ENCODE results near the gene S100A5. TPM values are rescaled to one million over a fixed set of nuclear protein-coding genes. Genes with fewer than 3 reads are reported as not detected.

Gene S100A5
- total and polyA plus RNA-seq, 7 experiments from 2014 or later = 0.78 to 2.0 (median 1.2) TPM; not detected in 2

DNA sequence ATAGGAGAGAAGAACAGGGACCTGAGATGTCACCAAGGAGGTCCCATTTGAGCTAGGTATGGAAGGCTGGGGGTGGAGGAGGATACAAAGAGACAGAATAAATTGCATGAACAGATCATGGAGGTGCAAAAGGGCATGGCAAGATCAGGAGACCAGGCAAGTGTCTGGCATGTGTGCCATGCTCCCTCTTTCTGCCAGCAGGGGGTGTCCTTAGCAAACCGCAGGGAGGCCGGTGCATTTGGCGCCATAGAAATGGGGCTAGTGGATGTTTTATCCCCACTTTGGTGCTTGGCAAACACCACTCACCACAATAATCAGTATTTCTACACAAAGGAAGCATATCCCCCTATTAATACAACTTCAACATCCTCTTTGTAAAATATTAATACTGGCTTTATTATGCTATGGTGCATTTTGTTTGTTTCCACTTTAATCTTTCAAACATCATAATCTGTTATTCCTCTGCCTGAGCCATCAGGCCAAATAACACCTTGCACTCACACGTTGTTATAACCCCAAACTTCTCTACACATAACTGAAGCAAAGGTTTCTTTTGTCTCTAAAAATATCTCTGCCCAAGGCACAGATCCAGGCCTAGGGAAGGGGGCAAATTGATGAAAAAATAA, 30.9 kb downstream of the S100A5 start:
- peaks cover 0 to 1% (median 0%) of the 10 kb centered on the region in 11 donors for H3K9me3 Mint-ChIP-seq
- no peaks in the 10 kb centered on the region for H3K36me3 ChIP-seq (ENCODE audit: control insufficient read depth in 2 of 3, insufficient read depth in 3 of 3, low read length in 3 of 3)
- CTCF ChIA-PET = interaction anchor here (0.6 to 5.3 kb wide), 14 partner anchors 15 to 246 kb away, joined by 3 to 119 read pairs (median 4); partner anchors contain the start of genes CHTOP, S100A2, S100A5 and S100A6
- no peak overlapping the region for H3K4me3 ChIP-seq (ENCODE audit: low read length)
- peaks cover 3 to 4% of the 10 kb centered on the region in 2 donors for H3K4me1 ChIP-seq (ENCODE audit: control insufficient read depth in 2 of 2, insufficient read depth in 2 of 2, low read length in 2 of 2)
- DNase-seq (peak in 8 of 9 donors; percentile 7 to 62 (median 48)), ATAC-seq (peak; percentile 65)
- POLR2A ChIA-PET = interaction anchor here (0.6 to 1.5 kb wide), 5 partner anchors 23 to 58 kb away, joined by 3 to 7 read pairs (median 4); partner anchors contain the start of gene S100A4
- no peaks in the 10 kb centered on the region for H3K9me3 ChIP-seq (ENCODE audit: control insufficient read depth in 2 of 3, low read length in 3 of 3)
- intact Hi-C loops (cut with micrococcal nuclease) = loop anchor here (1.0 to 10.0 kb wide), 6 partner anchors 23 to 476 kb away; partner anchors contain the start of genes RAB13 (in 2 of the 2), CHTOP (in 1 of the 2), NPR1 (in 1 of the 2) and S100A3 (in 1 of the 2)
- peaks cover 0 to 19% (median 6%) of the 10 kb centered on the region in 7 donors for H3K4me1 Mint-ChIP-seq
- H3K27me3 Mint-ChIP-seq = no peaks in the 10 kb centered on the region
- H3K27ac Mint-ChIP-seq = no peak overlapping the region
- no peaks in the 10 kb centered on the region for H3K27me3 ChIP-seq (ENCODE audit: control insufficient read depth in 2 of 2, insufficient read depth in 2 of 2, low read length in 2 of 2)
- no peaks in the 10 kb centered on the region for H3K36me3 Mint-ChIP-seq
- no peak overlapping the region for H3K4me3 Mint-ChIP-seq
- H3K27ac ChIP-seq (ENCODE audit: low read depth, low read length) = no peak overlapping the region

DNA sequence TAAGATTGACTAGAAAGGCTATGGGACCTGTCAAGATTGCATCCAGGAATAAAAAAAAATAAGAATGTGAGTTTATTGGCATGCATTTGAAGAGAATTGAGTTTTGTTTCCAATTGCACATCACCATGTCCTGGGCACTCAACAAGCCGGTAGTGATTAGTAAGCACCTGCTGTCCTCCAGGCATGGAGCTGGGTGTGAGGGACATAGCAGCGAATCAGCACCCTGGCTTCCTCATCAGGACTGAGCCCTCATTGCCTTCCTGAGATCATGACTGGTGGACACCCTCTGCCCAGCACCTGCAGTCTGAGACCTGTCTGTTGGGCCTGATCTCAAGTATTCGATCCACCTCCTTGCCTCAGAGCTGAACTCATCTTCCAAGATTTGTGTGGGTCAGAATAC, 31.7 kb downstream of the S100A5 start:
- Mint-ChIP-seq H3K4me1 (peaks cover 0 to 19% (median 6%) of the 10 kb centered on the region in 7 donors), H3K27ac (no peak overlapping the region), H3K4me3 (no peak overlapping the region), H3K36me3 (no peaks in the 10 kb centered on the region), H3K27me3 (no peaks in the 10 kb centered on the region), H3K9me3 (peaks cover 0 to 1% (median 0%) of the 10 kb centered on the region in 11 donors)
- ChIA-PET CTCF (interaction anchor here (0.8 to 5.3 kb wide), 6 partner anchors 14 to 62 kb away, joined by 3 to 119 read pairs (median 4); no protein-coding TSS in a partner anchor), POLR2A (no interaction called here)
- Histone ChIP-seq H3K27me3 (ENCODE audit: control insufficient read depth in 2 of 2, insufficient read depth in 2 of 2, low read length in 2 of 2) (no peaks in the 10 kb centered on the region), H3K27ac (ENCODE audit: low read depth, low read length) (no peak overlapping the region), H3K9me3 (ENCODE audit: control insufficient read depth in 2 of 3, low read length in 3 of 3) (no peaks in the 10 kb centered on the region), H3K4me3 (ENCODE audit: low read length) (no peak overlapping the region), H3K36me3 (ENCODE audit: control insufficient read depth in 2 of 3, insufficient read depth in 3 of 3, low read length in 3 of 3) (no peaks in the 10 kb centered on the region), H3K4me1 (ENCODE audit: control insufficient read depth in 2 of 2, insufficient read depth in 2 of 2, low read length in 2 of 2) (peaks cover 3 to 4% of the 10 kb centered on the region in 2 donors)
- intact Hi-C loops (cut with micrococcal nuclease) = loop anchor here in 1 of 2 donors (1.0 kb wide), 1 partner anchor 477 kb away; the partner anchor contains the start of gene RAB13
- no peak for DNase-seq
- ATAC-seq = no peak

DNA sequence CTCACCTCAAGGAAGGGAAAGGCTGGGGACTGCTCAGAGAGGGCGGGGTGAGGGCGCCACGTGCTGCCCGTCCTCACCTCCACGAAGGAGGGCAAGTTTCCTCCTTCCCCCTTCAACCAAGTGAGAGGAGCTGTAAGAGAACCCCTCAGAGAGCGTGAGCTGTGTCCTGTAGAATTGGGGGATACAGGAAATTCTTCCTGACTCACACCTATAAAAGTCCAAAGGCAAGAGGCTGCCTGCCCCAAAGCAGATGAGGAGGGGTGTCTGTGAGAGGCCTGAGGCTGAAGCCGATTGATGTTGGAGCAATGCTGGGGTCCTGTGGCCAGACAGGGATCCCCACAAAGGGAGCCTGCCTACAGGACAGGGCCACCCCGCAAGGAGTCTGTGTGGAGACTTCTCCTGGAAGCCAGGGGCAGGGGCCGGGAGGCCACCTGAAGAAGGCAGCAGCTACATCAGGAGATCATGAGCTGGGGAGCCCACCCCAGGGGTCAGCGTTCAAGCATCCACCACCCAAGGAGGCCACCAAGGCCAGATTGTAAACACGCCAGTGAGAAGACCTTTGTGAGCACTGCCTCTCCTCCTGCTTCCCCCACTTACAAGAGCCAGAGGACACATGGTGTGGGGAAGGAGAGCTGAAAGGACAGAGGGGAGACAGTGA, 32.7 kb downstream of the S100A5 start:
- Histone ChIP-seq H3K27ac (ENCODE audit: low read depth, low read length) (no peak overlapping the region), H3K36me3 (ENCODE audit: control insufficient read depth in 2 of 3, insufficient read depth in 3 of 3, low read length in 3 of 3) (no peaks in the 10 kb centered on the region), H3K4me3 (ENCODE audit: low read length) (no peak overlapping the region), H3K27me3 (ENCODE audit: control insufficient read depth in 2 of 2, insufficient read depth in 2 of 2, low read length in 2 of 2) (no peaks in the 10 kb centered on the region), H3K4me1 (ENCODE audit: control insufficient read depth in 2 of 2, insufficient read depth in 2 of 2, low read length in 2 of 2) (peaks cover 3 to 4% of the 10 kb centered on the region in 2 donors), H3K9me3 (ENCODE audit: control insufficient read depth in 2 of 3, low read length in 3 of 3) (no peaks in the 10 kb centered on the region)
- Mint-ChIP-seq H3K27ac (peak overlapping the region in 1 of 9 donors; percentile 12), H3K27me3 (no peaks in the 10 kb centered on the region), H3K9me3 (peaks cover 0 to 1% (median 0%) of the 10 kb centered on the region in 11 donors), H3K4me3 (no peak overlapping the region), H3K4me1 (peaks cover 0 to 15% (median 5%) of the 10 kb centered on the region in 7 donors), H3K36me3 (no peaks in the 10 kb centered on the region)
- POLR2A ChIA-PET = no interaction called here
- ATAC-seq (no peak), DNase-seq (no peak)
- intact Hi-C loops (cut with micrococcal nuclease) = no loop called here
- CTCF ChIA-PET = interaction anchor here (1.0 to 5.3 kb wide), 5 partner anchors 18 to 108 kb away, joined by 4 to 119 read pairs (median 4); partner anchors contain the start of gene S100A14

DNA sequence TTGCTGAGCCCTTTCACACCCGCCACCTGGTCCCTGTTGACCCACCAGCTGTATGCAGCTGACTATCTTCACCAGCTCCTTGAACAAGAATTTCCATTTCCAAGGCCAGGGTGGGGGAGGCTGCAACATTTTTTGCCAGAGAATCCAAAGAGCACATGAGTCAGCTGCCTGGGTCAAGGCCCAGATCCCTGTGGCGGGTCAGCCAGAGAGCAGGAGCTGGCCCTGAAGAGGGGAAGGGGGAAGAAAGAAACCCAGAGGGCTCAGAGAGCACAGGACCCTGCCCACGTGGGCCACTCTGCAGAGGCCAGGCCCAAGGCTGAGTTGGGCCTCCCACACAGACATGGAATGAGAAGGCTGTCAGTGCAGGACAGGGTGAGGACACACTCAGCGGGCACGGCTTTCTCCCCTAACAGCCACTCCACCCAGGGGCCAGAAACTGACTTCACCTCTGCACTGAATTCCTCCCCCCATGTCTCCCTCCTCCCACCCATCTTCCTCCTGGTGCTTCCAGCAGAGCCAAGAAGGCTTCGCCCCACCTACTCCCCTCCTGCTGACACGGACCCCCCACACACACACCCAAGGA, 33.8 kb downstream of the S100A5 start:
- DNase-seq (no peak), ATAC-seq (no peak)
- Mint-ChIP-seq H3K4me3 (no peak overlapping the region), H3K36me3 (no peaks in the 10 kb centered on the region), H3K9me3 (peaks cover 0 to 1% (median 0%) of the 10 kb centered on the region in 11 donors), H3K27ac (no peak overlapping the region), H3K27me3 (peaks cover 0 to 3% (median 2%) of the 10 kb centered on the region in 5 donors), H3K4me1 (peaks cover 0 to 15% (median 5%) of the 10 kb centered on the region in 7 donors)
- no peaks in the 10 kb centered on the region for H3K27me3 ChIP-seq (ENCODE audit: control insufficient read depth in 2 of 2, insufficient read depth in 2 of 2, low read length in 2 of 2)
- POLR2A ChIA-PET = interaction anchor here (0.6 kb wide), 1 partner anchor 12 kb away, joined by 3 read pairs; no protein-coding TSS in a partner anchor
- no peaks in the 10 kb centered on the region for H3K9me3 ChIP-seq (ENCODE audit: control insufficient read depth in 2 of 3, low read length in 3 of 3)
- H3K4me3 ChIP-seq (ENCODE audit: low read length) = no peak overlapping the region
- intact Hi-C loops (cut with micrococcal nuclease) = no loop called here
- CTCF ChIA-PET = interaction anchor here (0.8 to 5.3 kb wide), 2 partner anchors 25 to 64 kb away, joined by 3 to 119 read pairs; no protein-coding TSS in a partner anchor
- no peaks in the 10 kb centered on the region for H3K36me3 ChIP-seq (ENCODE audit: control insufficient read depth in 2 of 3, insufficient read depth in 3 of 3, low read length in 3 of 3)
- peaks cover 3 to 4% of the 10 kb centered on the region in 2 donors for H3K4me1 ChIP-seq (ENCODE audit: control insufficient read depth in 2 of 2, insufficient read depth in 2 of 2, low read length in 2 of 2)
- H3K27ac ChIP-seq (ENCODE audit: low read depth, low read length) = no peak overlapping the region

DNA sequence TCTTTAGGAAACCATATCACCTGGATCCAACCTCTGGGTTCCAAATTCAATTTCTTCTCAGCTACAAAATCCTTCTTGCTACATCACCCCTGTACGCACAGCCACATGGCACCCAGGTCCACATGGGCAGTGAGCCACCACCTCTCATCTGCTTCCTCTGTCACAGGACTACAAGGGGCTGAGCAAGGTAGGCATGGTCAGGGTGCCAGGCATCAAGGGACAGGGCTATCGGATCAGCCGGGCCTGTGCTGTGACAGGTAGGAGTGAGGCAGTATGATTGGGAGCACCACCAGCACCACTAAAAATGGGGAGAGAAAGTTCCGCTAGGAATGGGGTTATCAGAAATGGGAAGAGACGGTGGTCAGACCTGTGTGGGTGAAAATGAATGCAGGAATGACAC, 34.3 kb downstream of the S100A5 start:
- CTCF ChIA-PET = interaction anchor here (0.8 kb wide), 1 partner anchor 26 kb away, joined by 3 read pairs; no protein-coding TSS in a partner anchor
- peaks cover 3 to 4% of the 10 kb centered on the region in 2 donors for H3K4me1 ChIP-seq (ENCODE audit: control insufficient read depth in 2 of 2, insufficient read depth in 2 of 2, low read length in 2 of 2)
- H3K4me3 ChIP-seq (ENCODE audit: low read length) = no peak overlapping the region
- H3K27me3 Mint-ChIP-seq = peaks cover 0 to 3% (median 3%) of the 10 kb centered on the region in 5 donors
- intact Hi-C loops (cut with micrococcal nuclease) = no loop called here
- H3K27ac Mint-ChIP-seq = no peak overlapping the region
- H3K9me3 Mint-ChIP-seq = peaks cover 0 to 1% (median 0%) of the 10 kb centered on the region in 11 donors
- ATAC-seq (no peak), DNase-seq (no peak)
- POLR2A ChIA-PET = no interaction called here
- no peaks in the 10 kb centered on the region for H3K27me3 ChIP-seq (ENCODE audit: control insufficient read depth in 2 of 2, insufficient read depth in 2 of 2, low read length in 2 of 2)
- no peaks in the 10 kb centered on the region for H3K36me3 Mint-ChIP-seq
- peaks cover 0 to 14% (median 5%) of the 10 kb centered on the region in 7 donors for H3K4me1 Mint-ChIP-seq
- H3K9me3 ChIP-seq (ENCODE audit: control insufficient read depth in 2 of 3, low read length in 3 of 3) = no peaks in the 10 kb centered on the region
- no peak overlapping the region for H3K4me3 Mint-ChIP-seq
- no peak overlapping the region for H3K27ac ChIP-seq (ENCODE audit: low read depth, low read length)
- H3K36me3 ChIP-seq (ENCODE audit: control insufficient read depth in 2 of 3, insufficient read depth in 3 of 3, low read length in 3 of 3) = no peaks in the 10 kb centered on the region

DNA sequence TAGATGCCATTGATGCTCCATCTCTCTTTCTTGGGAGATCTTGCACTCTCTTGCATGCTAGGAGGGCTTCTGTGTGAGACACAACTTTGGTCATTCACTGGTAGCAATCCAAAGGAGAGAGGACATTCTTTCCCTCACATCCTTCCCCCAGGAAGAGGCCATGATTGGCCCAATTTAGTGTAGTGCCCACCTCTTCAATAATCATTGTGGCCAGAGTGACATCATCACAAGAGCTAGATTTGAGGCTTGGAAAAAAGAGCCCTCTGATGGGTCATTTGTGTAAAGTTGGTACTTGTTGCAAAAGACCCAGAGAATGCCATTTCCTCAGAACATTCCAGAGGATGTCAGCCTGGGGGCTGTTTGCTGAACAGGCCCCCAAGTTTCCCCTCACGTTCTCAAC, 35.2 kb downstream of the S100A5 start:
- peaks cover 0 to 9% (median 3%) of the 10 kb centered on the region in 5 donors for H3K27me3 Mint-ChIP-seq

More for the DNA sequence above, 35.2 kb downstream of the S100A5 start:
- peaks cover 0 to 5% (median 0%) of the 10 kb centered on the region in 7 donors for H3K4me1 Mint-ChIP-seq
- ATAC-seq = no peak
- Histone ChIP-seq H3K9me3 (ENCODE audit: control insufficient read depth in 2 of 3, low read length in 3 of 3) (no peaks in the 10 kb centered on the region), H3K36me3 (ENCODE audit: control insufficient read depth in 2 of 3, insufficient read depth in 3 of 3, low read length in 3 of 3) (no peaks in the 10 kb centered on the region), H3K27ac (ENCODE audit: low read depth, low read length) (no peak overlapping the region), H3K4me3 (ENCODE audit: low read length) (no peak overlapping the region), H3K4me1 (ENCODE audit: control insufficient read depth in 2 of 2, insufficient read depth in 2 of 2, low read length in 2 of 2) (no peaks in the 10 kb centered on the region), H3K27me3 (ENCODE audit: control insufficient read depth in 2 of 2, insufficient read depth in 2 of 2, low read length in 2 of 2) (no peaks in the 10 kb centered on the region)
- CTCF ChIA-PET = no interaction called here
- H3K27ac Mint-ChIP-seq = no peak overlapping the region
- H3K9me3 Mint-ChIP-seq = peaks cover 0 to 1% (median 0%) of the 10 kb centered on the region in 11 donors
- H3K36me3 Mint-ChIP-seq = no peaks in the 10 kb centered on the region
- POLR2A ChIA-PET = interaction anchor here (0.6 kb wide), 1 partner anchor 1453 kb away, joined by 3 read pairs; no protein-coding TSS in a partner anchor
- intact Hi-C loops (cut with micrococcal nuclease) = no loop called here
- no peak overlapping the region for H3K4me3 Mint-ChIP-seq
- DNase-seq = no peak

Data from naive thymus-derived CD4-positive, alpha-beta T cell (primary cell).